Keratinocyte (primary cell): Measurements from ENCODE around the gene PTPRD.

Experiments
- EZH2 ChIP-seq: IDR thresholded peaks from one replicate; pipeline ENCODE4 v1.6.1; 2012; ENCODE audit warnings: inconsistent platforms, mild to moderate bottlenecking, low read length, moderate library complexity
- TF ChIP-seq, protein P1 (sequence below), 3 experiments: IDR thresholded peaks in 1 of 3; conservative IDR thresholded peaks in 1 of 3; optimal IDR thresholded peaks in 1 of 3; 2 replicates in 2 of 3; 3 replicates in 1 of 3; pipeline versions ENCODE3 to v1.5.1; 2011; ENCODE audit warnings: low read length in 3 of 3, mild to moderate bottlenecking in 3 of 3, moderate library complexity in 2 of 3, control low read depth in 1 of 3, inconsistent platforms in 1 of 3; ENCODE audit not compliant: insufficient read depth in 2 of 3; ENCODE audit errors: extremely low read depth in 1 of 3

DNA sequence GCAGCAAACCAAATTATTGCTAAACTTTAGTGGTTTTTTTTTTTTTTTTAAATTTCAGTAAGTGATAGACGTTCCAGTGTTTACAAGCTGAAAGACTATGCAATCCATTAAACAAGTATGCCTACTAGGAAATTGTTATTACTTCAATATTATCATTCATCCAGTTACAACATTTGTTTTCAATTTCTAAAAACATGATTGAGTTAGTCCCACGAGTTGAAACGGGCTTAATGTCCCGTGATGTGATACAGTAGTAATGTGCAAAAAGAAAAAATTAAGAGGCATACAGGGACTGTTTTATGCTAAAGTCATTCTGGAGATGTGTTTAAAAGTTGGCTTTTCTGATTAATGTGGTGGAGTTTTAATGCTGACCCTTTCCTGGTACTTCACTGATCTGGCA lies 2262.9 kb downstream of the PTPRD start:
- TF ChIP-seq, protein P1, sequence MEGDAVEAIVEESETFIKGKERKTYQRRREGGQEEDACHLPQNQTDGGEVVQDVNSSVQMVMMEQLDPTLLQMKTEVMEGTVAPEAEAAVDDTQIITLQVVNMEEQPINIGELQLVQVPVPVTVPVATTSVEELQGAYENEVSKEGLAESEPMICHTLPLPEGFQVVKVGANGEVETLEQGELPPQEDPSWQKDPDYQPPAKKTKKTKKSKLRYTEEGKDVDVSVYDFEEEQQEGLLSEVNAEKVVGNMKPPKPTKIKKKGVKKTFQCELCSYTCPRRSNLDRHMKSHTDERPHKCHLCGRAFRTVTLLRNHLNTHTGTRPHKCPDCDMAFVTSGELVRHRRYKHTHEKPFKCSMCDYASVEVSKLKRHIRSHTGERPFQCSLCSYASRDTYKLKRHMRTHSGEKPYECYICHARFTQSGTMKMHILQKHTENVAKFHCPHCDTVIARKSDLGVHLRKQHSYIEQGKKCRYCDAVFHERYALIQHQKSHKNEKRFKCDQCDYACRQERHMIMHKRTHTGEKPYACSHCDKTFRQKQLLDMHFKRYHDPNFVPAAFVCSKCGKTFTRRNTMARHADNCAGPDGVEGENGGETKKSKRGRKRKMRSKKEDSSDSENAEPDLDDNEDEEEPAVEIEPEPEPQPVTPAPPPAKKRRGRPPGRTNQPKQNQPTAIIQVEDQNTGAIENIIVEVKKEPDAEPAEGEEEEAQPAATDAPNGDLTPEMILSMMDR (optimal IDR thresholded peaks at IDR 0.05 in 1 of 3, IDR thresholded peaks at IDR 0.05 in 1 of 3, conservative IDR thresholded peaks at IDR 0.05 in 1 of 3; ENCODE audit: extremely low read depth in 1 of 3, insufficient read depth in 2 of 3, low read length in 3 of 3): no peak
- no peak for TF ChIP-seq EZH2
